HG03460 (cell line): ENCODE measurements around the gene INPP5K.
"Not testable (repeated sequence)": the region's sequence is repeated elsewhere in the genome, so short reads cannot be mapped to it uniquely, and the experiment has no call there.

Source experiments
- ATAC-seq: cut with Tn5 transposase; IDR thresholded peaks from one replicate; pipeline ENCODE4 v1.9.1; 2021; ENCODE audit not compliant: unreplicated experiment

Gene INPP5K

GRCh38 chr17:1508709-1509108, 7.7 kb downstream of the INPP5K start:
- ATAC-seq = not testable (repeated sequence)

- no peak for ATAC-seq
Observed at GRCh38 chr17:1506649-1507267, 9.7 kb downstream of the INPP5K start.

- ATAC-seq = no peak
Observed at GRCh38 chr17:1505586-1505985, 10.8 kb downstream of the INPP5K start.

GRCh38 chr17:1504866-1505265, 11.5 kb downstream of the INPP5K start:
- no peak for ATAC-seq

GRCh38 chr17:1503699-1504098, 12.7 kb downstream of the INPP5K start:
- ATAC-seq = no peak

- ATAC-seq = no peak
Observed at GRCh38 chr17:1498869-1499268, 17.5 kb downstream of the INPP5K start.

GRCh38 chr17:1498233-1498632, 18.2 kb downstream of the INPP5K start:
- ATAC-seq = no peak

GRCh38 chr17:1497831-1498230, 18.6 kb downstream of the INPP5K start:
- no peak for ATAC-seq

GRCh38 chr17:1496869-1497268, 19.5 kb downstream of the INPP5K start:
- no peak for ATAC-seq

- no peak for ATAC-seq
Observed at GRCh38 chr17:1495265-1495989, 21.0 kb downstream of the INPP5K start.

- no peak for ATAC-seq
Observed at GRCh38 chr17:1494736-1495253, 21.6 kb downstream of the INPP5K start.

- no peak for ATAC-seq
Observed at GRCh38 chr17:1494203-1494602, 22.2 kb downstream of the INPP5K start.

- ATAC-seq = no peak
Observed at GRCh38 chr17:1493291-1493980, 23.0 kb downstream of the INPP5K start.

- ATAC-seq = no peak
Observed at GRCh38 chr17:1492249-1493206, 23.9 kb downstream of the INPP5K start, which contains the start of gene MYO1C. MYO1C (minus strand) TSS chr17:1492686; CDS start chr17:1492487, 199 bp downstream.

GRCh38 chr17:1491443-1492248, 24.8 kb downstream of the INPP5K start:
- no peak for ATAC-seq

- peak; percentile 31 for ATAC-seq
Observed at GRCh38 chr17:1490643-1491442, 25.6 kb downstream of the INPP5K start.

GRCh38 chr17:1488826-1489270, 27.6 kb downstream of the INPP5K start:
- no peak for ATAC-seq

GRCh38 chr17:1487939-1488825, 28.2 kb downstream of the INPP5K start:
- ATAC-seq = peak; percentile 26
